Measurements from ENCODE around the gene SUPT5H.
A peak's percentile ranks its signal among the peaks of the same experiment; 100 is the strongest.
"Not testable (repeated sequence)": the region's sequence is repeated elsewhere in the genome, so short reads cannot be mapped to it uniquely, and the experiment has no call there.

Gene SUPT5H

GRCh38 chr19:39469036-39469435 lies 23.7 kb downstream of the SUPT5H start:
- DNase-seq, result no peak

DNA sequence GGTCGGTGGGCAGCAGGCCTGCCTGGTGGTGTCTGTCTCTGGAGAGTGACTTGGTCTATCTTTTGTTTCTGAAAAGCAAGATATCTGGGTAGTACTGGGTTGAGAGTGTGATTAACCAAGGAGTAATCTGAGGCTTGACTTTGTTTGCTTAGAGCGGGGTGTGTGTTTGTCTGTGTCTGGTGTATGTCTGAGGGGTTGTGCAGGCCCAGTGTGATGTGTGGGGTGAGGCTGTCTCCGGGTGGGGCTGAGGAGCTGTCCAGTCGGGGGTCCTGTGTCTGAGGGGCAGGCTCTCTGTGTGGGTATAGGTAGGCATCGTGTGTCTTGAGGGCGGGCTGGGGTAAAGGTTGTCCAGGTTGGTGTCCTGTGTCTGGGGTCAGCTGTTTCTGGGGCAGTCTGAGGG lies 24.2 kb downstream of the SUPT5H start:
- no peak for DNase-seq

GRCh38 chr19:39470724-39471339 lies 25.4 kb downstream of the SUPT5H start:
- no peak for DNase-seq

DNA sequence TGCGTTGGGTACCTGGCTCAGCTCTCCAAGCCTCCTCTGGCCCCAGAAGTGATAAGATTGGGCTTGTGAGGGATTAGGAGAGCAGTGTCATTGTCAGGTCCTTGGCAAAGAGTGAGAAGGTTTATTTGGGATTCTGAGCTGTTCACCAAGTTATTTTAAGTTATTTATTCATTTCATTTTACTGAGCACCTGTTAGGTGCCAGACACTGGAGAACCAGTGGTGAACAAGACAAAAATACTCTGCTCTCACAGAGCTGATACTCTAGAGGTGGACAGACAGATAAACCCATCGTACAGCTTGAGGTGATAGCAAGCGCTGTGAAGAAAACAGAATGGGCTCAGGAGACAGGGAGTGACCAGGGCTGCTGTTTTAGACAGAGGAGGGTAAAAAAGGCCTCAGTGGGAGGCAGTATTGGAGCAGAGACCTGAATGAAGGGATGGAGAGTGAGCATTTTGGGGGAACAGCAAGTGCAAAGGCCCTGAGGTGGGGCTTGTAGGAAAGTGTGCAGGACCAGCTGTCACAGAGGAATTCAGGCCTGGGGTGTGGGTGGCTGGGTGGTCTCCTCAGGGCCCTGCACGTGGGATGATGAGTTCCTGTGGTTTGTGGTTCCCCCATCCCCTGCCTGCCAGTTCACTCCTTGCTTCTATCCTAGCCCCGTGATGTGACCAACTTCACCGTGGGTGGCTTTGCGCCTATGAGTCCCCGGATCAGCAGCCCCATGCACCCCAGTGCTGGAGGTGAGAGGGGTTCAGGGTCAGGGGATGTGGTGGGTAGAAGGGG lies 26.6 kb downstream of the SUPT5H start:
- no peak for DNase-seq

- DNase-seq, result no peak
Observed at GRCh38 chr19:39472746-39473442, 27.5 kb downstream of the SUPT5H start.

- DNase-seq, result no peak
Observed at GRCh38 chr19:39473443-39473960, 28.1 kb downstream of the SUPT5H start.

DNA sequence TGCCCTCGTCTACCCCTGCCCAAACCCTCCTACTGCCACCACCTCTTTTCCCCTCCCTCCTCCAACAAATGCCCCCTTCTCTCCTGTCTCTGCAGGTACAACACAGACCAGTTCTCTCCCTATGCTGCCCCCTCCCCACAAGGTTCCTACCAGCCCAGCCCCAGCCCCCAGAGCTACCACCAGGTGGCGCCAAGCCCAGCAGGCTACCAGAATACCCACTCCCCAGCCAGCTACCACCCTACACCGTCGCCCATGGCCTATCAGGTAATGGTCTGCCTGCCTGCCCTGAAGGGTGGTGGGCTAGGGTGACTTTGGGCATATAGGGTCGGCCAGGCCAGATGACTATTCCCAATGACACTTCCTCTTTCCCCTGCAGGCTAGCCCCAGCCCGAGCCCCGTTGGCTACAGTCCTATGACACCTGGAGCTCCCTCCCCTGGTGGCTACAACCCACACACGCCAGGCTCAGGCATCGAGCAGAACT lies 28.8 kb downstream of the SUPT5H start:
- peak; percentile 24 for DNase-seq

- no peak for DNase-seq
Observed at GRCh38 chr19:39475748-39476147, 30.4 kb downstream of the SUPT5H start.

DNA sequence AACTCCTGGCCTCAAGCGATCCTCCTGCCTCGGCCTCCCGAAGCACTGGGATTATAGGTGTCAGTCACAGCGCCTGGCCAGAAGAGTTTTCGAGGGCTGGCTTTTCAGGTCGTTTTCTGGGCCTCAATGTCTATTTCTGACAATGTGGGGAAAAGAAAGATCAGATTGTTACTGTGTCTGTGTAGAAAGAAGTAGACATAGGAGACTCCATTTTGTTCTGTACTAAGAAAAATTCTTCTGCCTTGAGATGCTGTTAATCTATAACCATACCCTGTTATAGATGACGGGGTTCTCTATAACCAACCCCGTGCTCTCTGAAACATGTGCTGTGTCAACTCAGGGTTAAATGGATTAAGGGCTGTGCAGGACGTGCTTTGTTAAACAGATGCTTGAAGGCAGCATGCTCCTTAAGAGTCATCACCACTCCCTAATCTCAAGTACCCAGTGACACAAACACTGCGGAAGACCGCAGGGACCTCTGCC lies 34.0 kb downstream of the SUPT5H start:
- DNase-seq, result not testable (repeated sequence)

GRCh38 chr19:39479916-39480315 lies 34.5 kb downstream of the SUPT5H start:
- no peak for DNase-seq

DNA sequence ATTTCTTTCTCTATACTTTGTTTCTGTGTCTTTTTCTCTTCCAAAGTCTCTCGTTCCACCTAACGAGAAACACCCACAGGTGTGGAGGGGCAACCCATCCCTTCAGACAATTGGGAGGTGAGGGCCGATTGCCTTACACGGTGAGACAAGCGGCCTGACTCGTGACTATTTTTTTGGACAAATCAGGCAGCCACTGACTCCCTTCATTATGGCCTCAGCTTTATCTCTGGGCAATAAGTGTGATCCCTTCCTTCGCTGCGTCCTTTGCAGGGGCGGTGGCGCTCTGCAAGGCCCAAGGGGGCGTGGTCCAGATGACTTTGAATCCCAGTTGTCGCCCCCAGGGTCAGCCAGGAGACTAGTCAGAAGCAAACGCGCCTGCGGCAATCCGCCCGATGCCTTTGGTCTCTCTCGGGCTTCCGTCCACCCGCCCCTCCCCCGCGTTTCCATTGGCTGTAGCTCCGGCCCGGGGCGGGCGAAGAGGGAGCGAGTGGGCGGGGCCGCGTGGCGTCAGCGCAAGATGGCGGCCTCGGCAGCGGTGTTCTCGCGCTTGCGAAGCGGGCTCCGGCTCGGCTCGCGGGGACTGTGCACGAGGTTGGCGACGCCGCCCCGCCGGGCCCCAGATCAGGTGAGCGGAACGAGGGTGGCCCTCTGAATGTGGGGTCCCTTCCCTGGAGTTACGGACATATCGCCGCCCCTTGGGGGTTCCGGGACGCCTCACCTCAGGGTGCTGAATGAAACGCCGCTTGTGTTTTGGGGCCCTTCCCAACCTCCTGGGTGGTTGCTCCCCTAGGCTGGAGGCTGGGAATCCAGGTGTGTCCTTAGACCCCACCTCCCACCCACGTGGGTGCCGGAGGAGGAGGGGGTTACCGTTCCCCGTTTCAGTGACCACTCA lies 35.2 kb downstream of the SUPT5H start, which contains the start of gene TIMM50:
Gene TIMM50 (plus strand): TSS at position 502 of the 892 bp plus-strand sequence. CDS start 16 bp downstream, at position 518.
- peak; percentile 93 for DNase-seq

- DNase-seq, result no peak
Observed at GRCh38 chr19:39481229-39481545, 35.8 kb downstream of the SUPT5H start.

DNA sequence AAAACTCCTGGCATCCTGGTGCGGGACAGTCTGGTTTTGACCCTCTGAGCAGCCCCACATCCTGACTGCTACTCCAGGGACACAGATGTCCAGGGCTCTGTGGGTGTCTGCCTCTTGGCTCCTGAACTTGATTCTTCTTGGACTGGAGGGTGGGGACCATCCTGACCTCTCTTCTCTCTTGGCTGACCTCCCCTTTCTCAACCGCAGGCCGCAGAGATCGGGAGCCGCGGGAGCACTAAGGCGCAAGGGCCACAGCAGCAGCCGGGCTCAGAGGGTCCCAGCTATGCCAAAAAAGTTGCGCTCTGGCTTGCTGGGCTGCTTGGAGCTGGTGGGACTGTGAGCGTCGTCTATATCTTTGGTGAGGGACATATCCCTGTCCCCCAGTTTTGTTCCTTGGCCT lies 36.3 kb downstream of the SUPT5H start:
- no peak for DNase-seq

GRCh38 chr19:39483141-39483540 lies 37.8 kb downstream of the SUPT5H start:
- DNase-seq, result no peak

DNA sequence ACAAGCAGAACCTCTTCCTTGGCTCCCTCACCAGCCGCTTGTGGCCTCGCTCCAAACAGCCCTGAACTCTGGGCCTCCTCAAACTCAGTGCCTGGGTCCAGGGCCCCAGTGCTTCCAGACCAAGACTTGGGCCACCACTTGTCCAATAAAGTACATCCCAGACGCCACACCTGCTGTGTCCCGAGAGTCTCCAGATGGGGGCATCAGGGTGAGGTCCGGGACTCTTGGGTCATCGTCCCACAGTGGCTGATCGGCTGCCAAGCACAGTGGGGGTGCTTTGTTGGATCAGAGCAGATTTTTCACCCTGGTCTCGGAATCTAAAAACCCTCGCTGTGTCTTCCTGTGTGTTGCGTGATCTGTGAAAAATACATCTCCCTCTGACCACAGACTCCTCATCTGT lies 44.4 kb downstream of the SUPT5H start:
- no peak for DNase-seq

- no peak for DNase-seq
Observed at GRCh38 chr19:39492225-39492624, 46.8 kb downstream of the SUPT5H start.

GRCh38 chr19:39492788-39493187 lies 47.4 kb downstream of the SUPT5H start:
- DNase-seq, result no peak

GRCh38 chr19:39494661-39495060 lies 49.3 kb downstream of the SUPT5H start:
- no peak for DNase-seq

DNA sequence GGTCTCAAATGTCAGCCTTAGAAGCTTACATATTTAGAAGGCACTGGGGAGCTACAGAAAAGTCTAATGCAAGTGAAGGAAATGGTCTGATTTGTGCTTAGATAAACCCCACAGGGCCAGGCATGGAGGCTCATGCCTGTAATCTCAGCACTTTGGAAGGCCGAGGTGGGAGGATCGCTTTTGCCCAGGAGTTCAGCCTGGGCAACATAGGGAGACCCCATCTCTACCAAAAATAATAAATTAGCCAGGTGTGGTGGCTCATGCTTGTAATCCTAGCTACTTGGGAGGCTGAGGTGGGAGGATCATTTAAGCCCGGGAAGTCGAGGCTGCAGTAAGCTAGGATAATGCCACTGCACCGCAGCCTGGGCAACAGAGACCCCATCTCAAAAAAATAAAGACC lies 50.7 kb downstream of the SUPT5H start:
- no peak for DNase-seq

- DNase-seq, result no peak
Observed at GRCh38 chr19:39497701-39497995, 52.3 kb downstream of the SUPT5H start.

- DNase-seq, result peak; percentile 25
Observed at GRCh38 chr19:39497996-39498797, 52.8 kb downstream of the SUPT5H start.

All from fibroblast of skin of right quadriceps (primary cell).